Measurements from ENCODE around the gene SCT.

GRCh38 chr11:592501-592900 lies 34.5 kb downstream of the SCT start:
- TF ChIP-seq EZH2 (IDR thresholded peaks at IDR 0.05; ENCODE audit: borderline replicate concordance, insufficient read depth, low read depth, low read length, poor library complexity, severe bottlenecking), result no peak
- TF ChIP-seq CTCF (IDR thresholded peaks at IDR 0.05), result no peak

Data from B cell (primary cell).